Smooth muscle cell (in vitro differentiated cells): ENCODE data around the gene ACIN1. TPM values are rescaled to one million over a fixed set of nuclear protein-coding genes. Genes with fewer than 3 reads are reported as not detected.
A peak's percentile ranks its signal among the peaks of the same experiment; 100 is the strongest.

Experiments used
- DNase-seq: peaks from one replicate; lab custom pipeline; 2025; ENCODE audit not compliant: unreplicated experiment; lab: John Stamatoyannopoulos, UW
- H2AFZ ChIP-seq: fragments of 200-600 bp; sonication (generic); 2 replicates; pipeline ENCODE4 v1.6.0; 2016; ENCODE audit warnings: antibody characterized with exemption, low read depth, mild to moderate bottlenecking
- H3F3A ChIP-seq: fragments of 200-600 bp; sonication (generic); 2 replicates; pipeline ENCODE4 v1.6.0; 2017; ENCODE audit warnings: antibody characterized with exemption, low read depth
- H3K27ac ChIP-seq: fragments of 200-600 bp; sonication (generic); 2 replicates; pipeline ENCODE4 v1.5.1; 2016; ENCODE audit warnings: low read depth, mild to moderate bottlenecking
- H3K27me3 ChIP-seq: fragments of 200-600 bp; sonication (generic); 2 replicates; pipeline ENCODE4 v1.6.1; 2016; ENCODE audit warnings: low read depth, mild to moderate bottlenecking
- H3K36me3 ChIP-seq: fragments of 200-600 bp; sonication (generic); 2 replicates; pipeline ENCODE4 v1.5.1; 2016; ENCODE audit warnings: low read depth
- H3K4me1 ChIP-seq: fragments of 200-600 bp; sonication (generic); 2 replicates; pipeline ENCODE4 v1.5.1; 2016; ENCODE audit warnings: low read depth
- H3K4me2 ChIP-seq: fragments of 200-600 bp; sonication (generic); 2 replicates; pipeline ENCODE4 v1.6.0; 2016; ENCODE audit warnings: mild to moderate bottlenecking
- H3K4me3 ChIP-seq: fragments of 200-600 bp; sonication (generic); 2 replicates; pipeline ENCODE4 v1.5.1; 2016; ENCODE audit warnings: mild to moderate bottlenecking
- H3K79me2 ChIP-seq: fragments of 200-600 bp; sonication (generic); 2 replicates; pipeline ENCODE4 v1.6.0; 2016; ENCODE audit warnings: low read depth, mild to moderate bottlenecking
- H3K9ac ChIP-seq: fragments of 200-600 bp; sonication (generic); 2 replicates; pipeline ENCODE4 v1.6.0; 2016; ENCODE audit warnings: low read depth
- H3K9me3 ChIP-seq: fragments of 200-600 bp; sonication (generic); replicated peaks from 2 replicates; pipeline ENCODE4 v1.5.1; 2016; ENCODE audit warnings: low read depth
- H4K20me1 ChIP-seq: fragments of 200-600 bp; sonication (generic); 2 replicates; pipeline ENCODE4 v1.6.0; 2016; ENCODE audit warnings: low read depth
- CTCF ChIP-seq: fragments of 200-600 bp; sonication (generic); IDR thresholded peaks from 2 replicates; pipeline ENCODE4 v1.5.1; 2017; ENCODE audit warnings: borderline replicate concordance, mild to moderate bottlenecking, antibody characterized with exemption; ENCODE audit not compliant: insufficient read depth, poor library complexity, severe bottlenecking
- WGBS: methylation state at CpG from one replicate; pipeline ENCODE4 v1.1.7; 2016; ENCODE audit warnings: low lambda C conversion rate; 5-methylcytosine and 5-hydroxymethylcytosine counted together
- polyA plus RNA-seq: library from polyadenylated mRNA; unstranded; fragments of >200 nt; fragmentation: Nextera tagmentation; extraction: Ambion mirVana; gene quantifications from 2 replicates; pipeline ENCODE4 v1.2.1, GENCODE V29; 2016
- total RNA-seq: library from RNA; depleted of rRNA; stranded (reverse); fragments of >200 nt; gene quantifications from 2 replicates; pipeline ENCODE4 v1.2.3, GENCODE V29; 2014

The ACIN1 gene
- total and polyA plus RNA-seq, 2 experiments from 2014 or later = 33.7 to 64.5 TPM

GRCh38 chr14:23122086-23122485 is 27.1 kb upstream of the ACIN1 start:
- Histone ChIP-seq H3K9me3 (no peaks in the 10 kb centered on the region), H3K36me3 (no peaks in the 10 kb centered on the region), H3K79me2 (no peaks in the 10 kb centered on the region), H3K27ac (peak overlapping the region; percentile 88), H4K20me1 (no peaks in the 10 kb centered on the region), H3K4me3 (no peak overlapping the region), H3K9ac (peak overlapping the region; percentile 14), H3F3A (peaks cover 8% of the 10 kb centered on the region), H2AFZ (no peak overlapping the region), H3K4me2 (peak overlapping the region; percentile 53), H3K27me3 (no peaks in the 10 kb centered on the region), H3K4me1 (peaks cover 10% of the 10 kb centered on the region)
- WGBS = 85% methylated on average over 6 of the region's 6 CpGs
- TF ChIP-seq CTCF = no peak
- DNase-seq = no peak

- peak overlapping the region; percentile 88 for H3K27ac ChIP-seq
- WGBS = 15% methylated on average over 6 of the region's 6 CpGs
Measured at GRCh38 chr14:23121361-23121771, 26.4 kb upstream of the ACIN1 start.

GRCh38 chr14:23120541-23121251 is 25.8 kb upstream of the ACIN1 start:
- peak; percentile 56 for DNase-seq
- TF ChIP-seq CTCF = peak; percentile 100
- Histone ChIP-seq H3K9ac (no peak overlapping the region), H3K4me1 (peaks cover 10% of the 10 kb centered on the region), H3F3A (peaks cover 8% of the 10 kb centered on the region), H3K79me2 (no peaks in the 10 kb centered on the region), H3K27me3 (no peaks in the 10 kb centered on the region), H2AFZ (no peak overlapping the region), H3K27ac (peak overlapping the region; percentile 88), H3K4me2 (peak overlapping the region; percentile 70), H3K36me3 (no peaks in the 10 kb centered on the region), H3K4me3 (no peak overlapping the region), H3K9me3 (no peaks in the 10 kb centered on the region), H4K20me1 (no peaks in the 10 kb centered on the region)
- WGBS = 20% methylated on average over 9 of the region's 9 CpGs

More at GRCh38 chr14:23121361-23121771, 26.4 kb upstream of the ACIN1 start:
- DNase-seq = peak; percentile 14
- Histone ChIP-seq H4K20me1 (no peaks in the 10 kb centered on the region), H3K4me3 (no peak overlapping the region), H3F3A (peaks cover 8% of the 10 kb centered on the region), H3K9ac (peak overlapping the region; percentile 14), H3K4me2 (peak overlapping the region; percentile 70), H3K4me1 (peaks cover 10% of the 10 kb centered on the region), H3K79me2 (no peaks in the 10 kb centered on the region), H3K9me3 (no peaks in the 10 kb centered on the region), H3K36me3 (no peaks in the 10 kb centered on the region), H3K27me3 (no peaks in the 10 kb centered on the region), H2AFZ (peak overlapping the region; percentile 20)
- no peak for TF ChIP-seq CTCF
